Measurements from ENCODE around the gene DSC2. TPM values are rescaled to one million over a fixed set of nuclear protein-coding genes. Genes with fewer than 3 reads are reported as not detected.
A peak's percentile ranks its signal among the peaks of the same experiment; 100 is the strongest.

The DSC2 gene
- polyA plus RNA-seq, 1 of the 3 experiments (the other 2 are of a cell fraction) = not detected

DNA sequence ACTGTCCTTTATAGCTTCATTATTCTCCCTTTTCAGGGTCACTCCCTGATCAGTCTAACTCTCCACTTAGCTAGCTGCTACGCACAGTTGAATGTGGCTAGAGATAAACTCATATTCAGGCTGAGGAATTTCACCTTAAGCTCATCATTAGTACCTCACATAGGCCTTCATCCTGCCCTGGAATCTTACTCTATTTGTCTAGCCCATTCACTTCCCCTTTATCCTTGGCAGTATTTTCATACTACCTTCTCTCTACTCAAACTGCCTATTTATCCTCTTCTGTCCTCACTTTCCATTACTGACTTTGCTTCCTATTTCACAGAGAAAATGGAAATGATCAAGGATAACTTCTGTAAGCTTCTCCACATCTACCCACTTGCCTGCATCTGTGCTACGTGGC lies 10.6 kb upstream of the DSC2 start (continued):
- TF ChIP-seq TCF12 (IDR thresholded peaks at IDR 0.05) (no peak), SMC3 (IDR thresholded peaks at IDR 0.05; ENCODE audit: low read depth, low read length) (no peak)

DNA sequence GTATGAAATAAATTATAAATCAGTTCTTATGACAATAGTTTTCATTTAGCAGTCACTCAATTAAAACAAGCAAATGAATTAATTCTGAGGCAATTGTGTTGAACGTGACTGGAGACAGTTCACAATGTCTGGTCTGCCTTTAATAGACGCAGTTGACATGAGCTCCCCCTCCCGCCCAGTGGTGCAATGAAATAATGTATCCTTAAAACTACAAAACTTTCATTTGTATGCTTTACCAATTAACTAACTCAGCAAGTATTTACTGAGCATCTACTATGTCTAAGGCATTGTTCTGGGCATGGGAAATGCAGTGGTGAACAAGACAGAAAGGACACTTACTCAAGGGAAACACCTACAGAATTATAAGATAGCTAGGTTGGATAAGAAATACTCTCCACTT lies 3.5 kb upstream of the DSC2 start:
- TF ChIP-seq YY1 (IDR thresholded peaks at IDR 0.05; ENCODE audit: low read depth) (no peak), SIN3A (IDR thresholded peaks at IDR 0.05; ENCODE audit: borderline replicate concordance, low read depth, low read length) (no peak), IRF3 (IDR thresholded peaks at IDR 0.05; ENCODE audit: low read depth, low read length) (no peak), TCF12 (IDR thresholded peaks at IDR 0.05) (no peak), MEF2A (IDR thresholded peaks at IDR 0.05; ENCODE audit: borderline replicate concordance, low read depth) (no peak), FOXJ3 (CRISPR knock-in tag; IDR thresholded peaks at IDR 0.05) (no peak), RXRA (IDR thresholded peaks at IDR 0.05; ENCODE audit: borderline replicate concordance, low read depth) (no peak), JUND (IDR thresholded peaks at IDR 0.05) (no peak), CHD2 (IDR thresholded peaks at IDR 0.05; ENCODE audit: low read length, partially characterized antibody) (no peak), ZBTB33 (IDR thresholded peaks at IDR 0.05; ENCODE audit: borderline replicate concordance, low read depth) (no peak), NFIC (IDR thresholded peaks at IDR 0.05; ENCODE audit: borderline replicate concordance) (no peak), FOSL2 (IDR thresholded peaks at IDR 0.05; ENCODE audit: borderline replicate concordance, low read depth) (no peak)
- TF ChIP-seq, protein P1, sequence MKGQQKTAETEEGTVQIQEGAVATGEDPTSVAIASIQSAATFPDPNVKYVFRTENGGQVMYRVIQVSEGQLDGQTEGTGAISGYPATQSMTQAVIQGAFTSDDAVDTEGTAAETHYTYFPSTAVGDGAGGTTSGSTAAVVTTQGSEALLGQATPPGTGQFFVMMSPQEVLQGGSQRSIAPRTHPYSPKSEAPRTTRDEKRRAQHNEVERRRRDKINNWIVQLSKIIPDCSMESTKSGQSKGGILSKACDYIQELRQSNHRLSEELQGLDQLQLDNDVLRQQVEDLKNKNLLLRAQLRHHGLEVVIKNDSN (IDR thresholded peaks at IDR 0.05; ENCODE audit: borderline replicate concordance, low read depth) = no peak
- ChIA-PET CTCF (no interaction called here), POLR2A (no interaction called here)
- H4K20me1 ChIP-seq (ENCODE audit: insufficient read depth) = no peaks in the 10 kb centered on the region
- no peak overlapping the region for H2AFZ ChIP-seq (ENCODE audit: low read depth)
- H3K9me2 ChIP-seq = no peaks in the 10 kb centered on the region
- no peaks in the 10 kb centered on the region for H3K4me1 ChIP-seq (ENCODE audit: control insufficient read depth in 1 of 2, insufficient read depth in 2 of 2, low read depth in 1 of 2, low read length in 1 of 2)
- no peaks in the 10 kb centered on the region for H3K36me3 ChIP-seq (replicated peaks in 1 of 2; ENCODE audit: control insufficient read depth in 1 of 2, insufficient read depth in 2 of 2, low read length in 1 of 2)
- H3K9me3 ChIP-seq = no peaks in the 10 kb centered on the region
- no peak overlapping the region for H3K9ac ChIP-seq
- no peak overlapping the region for H3K27ac ChIP-seq (ENCODE audit: low read depth in 2 of 2, low read length in 1 of 2)
- peaks cover 18% of the 10 kb centered on the region; the same call in 1 of the 2 replicates for H3K27me3 ChIP-seq (ENCODE audit: insufficient read depth)
- no peaks in the 10 kb centered on the region for H3F3A ChIP-seq (replicated peaks; ENCODE audit: insufficient read depth)
- no peak overlapping the region for H3K4me3 ChIP-seq (ENCODE audit: low read depth in 2 of 2, low read length in 1 of 2)
- peak; percentile 6 for DNase-seq
- H3K4me2 ChIP-seq = no peak overlapping the region
- H3K79me2 ChIP-seq (ENCODE audit: insufficient read depth) = no peaks in the 10 kb centered on the region
- WGBS (ENCODE audit: low lambda C conversion rate) = 3% methylated on average over 3 of the region's 3 CpGs

Data from SK-N-SH (cell line).